HG03175 (cell line): ENCODE data around the gene ZFP90.

Experiments used
- ATAC-seq: cut with Tn5 transposase; IDR thresholded peaks from one replicate; pipeline ENCODE4 v1.9.1; 2021; ENCODE audit warnings: mild to moderate bottlenecking, moderate library complexity; ENCODE audit not compliant: unreplicated experiment

Gene ZFP90

DNA sequence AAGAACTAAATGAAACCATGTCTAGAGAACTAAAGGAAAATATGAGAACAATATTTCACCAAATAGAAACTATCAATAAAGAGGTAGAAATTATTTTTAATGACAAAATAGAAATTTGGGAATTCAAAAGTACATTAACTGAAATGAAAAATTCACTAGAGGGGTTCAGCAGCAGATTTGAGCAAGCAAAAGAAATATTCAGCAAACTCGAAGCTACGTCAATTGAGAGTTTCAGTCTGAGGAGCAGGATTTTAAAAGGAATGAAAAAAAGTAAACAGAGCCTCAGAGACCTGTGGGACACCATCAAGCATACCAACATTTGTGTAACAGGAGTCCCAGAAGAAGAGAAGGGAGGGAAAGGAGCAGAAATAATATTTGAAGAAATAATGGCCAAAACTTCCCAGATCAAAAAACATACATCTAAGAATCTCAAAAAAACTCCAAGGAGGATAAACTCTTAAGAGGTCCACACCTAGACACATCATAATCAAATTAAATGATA is 38.3 kb downstream of the ZFP90 start:
- ATAC-seq: no peak

DNA sequence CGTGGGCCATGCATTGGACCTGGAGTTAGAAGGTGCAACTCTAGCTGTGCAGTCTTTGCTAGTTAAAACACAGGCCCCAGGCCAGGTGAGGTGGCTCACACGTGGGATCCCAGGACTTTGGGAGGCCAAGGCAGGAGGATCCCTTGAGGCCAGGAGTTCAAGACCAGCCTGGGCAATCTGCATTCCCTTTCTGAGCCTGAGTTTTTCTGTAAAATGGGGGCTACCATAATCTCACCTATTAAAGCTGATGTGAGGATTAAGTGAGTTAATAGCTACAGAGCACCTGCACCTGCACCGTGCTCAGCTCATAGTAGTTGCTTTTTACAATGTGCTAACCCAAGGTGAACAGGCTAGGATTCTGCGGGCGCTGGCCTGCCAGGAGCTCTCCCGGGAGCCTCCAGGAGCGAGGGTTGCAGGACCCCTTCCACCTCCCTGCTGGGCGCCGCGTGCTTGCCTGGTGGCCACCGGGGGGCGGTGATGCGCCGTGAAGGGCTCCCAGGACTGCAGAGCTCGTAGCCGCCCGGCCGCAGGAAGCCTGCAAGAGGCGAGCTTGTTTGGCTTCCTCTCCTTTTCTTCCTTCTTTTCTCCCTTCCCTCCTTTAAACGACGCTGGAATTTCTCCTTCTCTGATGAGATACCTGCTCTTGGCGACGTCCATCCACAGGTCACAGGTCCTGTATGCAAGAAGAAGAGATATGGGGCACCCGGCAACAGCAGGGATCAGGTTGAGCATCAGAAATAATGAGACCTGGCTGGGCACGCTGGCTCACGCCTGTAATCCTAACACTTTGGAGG is 51.3 kb downstream of the ZFP90 start:
- no peak for ATAC-seq

DNA sequence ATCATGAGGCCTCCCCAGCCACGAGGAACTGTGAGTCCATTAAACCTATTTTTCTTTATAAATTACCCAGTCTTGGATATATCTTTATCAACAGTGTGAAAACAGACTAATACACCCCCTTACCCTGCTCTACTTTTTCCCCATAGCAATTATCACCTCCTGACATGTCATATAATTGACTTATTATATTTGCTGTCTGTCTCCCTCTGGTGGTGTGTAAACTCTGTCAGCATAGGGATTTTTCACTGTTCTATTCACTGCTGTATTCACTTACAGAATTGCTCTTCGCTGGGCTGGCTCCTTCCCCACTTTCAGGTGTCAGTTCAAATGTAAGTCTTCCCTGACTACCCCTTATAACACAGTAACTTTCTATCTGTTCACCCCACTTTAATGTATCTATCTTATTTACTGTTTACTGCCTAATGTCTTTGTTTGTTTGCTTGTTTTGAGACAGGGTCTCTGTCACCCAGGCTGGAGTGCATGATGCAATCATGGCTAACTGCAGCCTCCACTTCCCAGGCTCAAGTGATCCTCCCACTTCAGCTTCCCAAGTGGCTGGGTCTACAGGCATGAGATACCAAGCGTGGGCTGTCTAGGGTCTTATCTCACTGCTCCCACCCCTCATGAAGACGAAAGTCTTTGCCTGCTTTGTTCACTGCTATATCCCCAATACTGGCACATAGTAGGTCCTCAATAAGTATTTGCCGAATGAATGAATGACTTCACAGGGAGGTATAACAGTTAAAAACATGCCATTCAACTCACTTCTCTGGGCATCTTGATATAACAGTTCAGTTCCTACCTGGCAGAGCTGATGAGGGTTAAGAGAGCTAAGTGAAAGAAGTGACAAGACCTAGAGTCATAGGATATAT is 53.6 kb downstream of the ZFP90 start:
- no peak for ATAC-seq

DNA sequence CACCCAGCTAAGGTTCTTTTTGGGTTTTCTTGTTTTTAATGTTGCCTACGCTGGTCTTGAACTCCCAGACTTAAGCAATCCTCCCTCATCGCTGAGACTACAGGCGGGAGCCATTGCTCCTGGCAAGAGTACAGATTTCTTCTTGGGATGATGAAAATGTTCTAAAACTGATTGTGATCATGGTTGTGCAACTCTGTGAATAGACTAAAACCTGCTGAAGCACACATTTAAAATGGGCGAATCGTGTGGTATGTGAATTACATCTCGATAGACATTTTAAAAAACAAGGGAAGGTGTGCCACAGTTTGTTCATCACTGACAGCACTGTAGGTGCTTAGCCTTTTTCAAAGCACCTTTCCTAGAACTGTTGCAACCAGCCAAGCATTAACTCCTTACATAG is 57.2 kb downstream of the ZFP90 start:
- ATAC-seq: no peak

DNA sequence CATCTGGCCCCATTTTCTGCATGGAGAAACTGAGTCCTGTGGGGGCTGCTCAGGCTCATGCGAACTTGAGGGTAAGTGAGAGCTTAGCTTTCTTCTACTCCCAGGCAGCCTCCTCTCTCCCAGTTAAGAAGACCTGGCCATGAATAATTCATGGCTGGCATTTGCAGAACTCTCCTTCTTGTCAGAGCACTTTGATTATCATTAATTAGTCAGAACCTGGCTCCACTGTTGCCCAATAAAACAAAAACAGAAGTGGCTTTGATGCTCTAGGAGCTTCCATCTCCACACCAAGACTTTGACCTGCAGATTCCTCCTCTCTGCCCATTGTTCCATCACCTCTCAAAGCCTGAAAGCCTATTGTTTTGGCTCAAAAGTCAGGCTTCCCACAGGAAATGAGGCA is 60.5 kb downstream of the ZFP90 start:
- ATAC-seq: no peak

DNA sequence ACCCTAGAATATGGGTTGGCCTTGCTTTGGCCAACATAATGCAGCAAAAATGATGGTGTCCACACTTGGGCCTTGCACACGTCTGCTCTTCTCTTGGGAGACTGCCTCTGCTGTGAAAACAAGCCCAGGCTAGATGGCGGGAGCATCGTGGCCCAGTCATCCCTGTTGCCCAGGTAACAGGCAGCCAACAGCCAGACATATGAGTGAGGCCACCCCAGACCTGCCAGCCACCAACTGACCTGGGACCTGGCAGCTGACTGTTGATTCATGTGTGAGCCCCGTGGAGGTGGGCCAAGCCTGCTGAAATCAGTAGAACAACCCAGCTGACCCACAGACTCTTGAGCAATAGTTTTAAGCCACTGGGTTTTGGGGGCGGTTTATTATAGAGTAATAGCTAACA is 66.7 kb downstream of the ZFP90 start:
- no peak for ATAC-seq

DNA sequence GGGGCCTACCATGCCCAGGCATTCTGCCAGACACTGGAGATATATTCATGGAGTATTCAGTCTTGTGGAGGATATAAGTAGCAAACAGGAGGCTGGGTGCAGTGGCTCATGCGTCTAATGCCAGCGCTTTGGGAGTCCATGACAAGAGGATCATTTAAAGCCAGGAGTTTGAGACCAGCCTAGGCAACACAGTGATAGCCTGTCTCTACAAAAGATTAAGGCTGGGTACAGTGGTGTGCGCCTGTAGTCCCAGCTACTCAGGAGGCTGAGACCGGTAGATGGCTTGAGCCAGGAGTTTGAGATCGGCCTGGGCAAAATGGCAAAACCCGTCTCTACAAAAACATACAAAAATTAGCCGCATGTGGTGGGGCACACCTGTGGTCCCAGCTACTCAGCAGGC is 68.4 kb downstream of the ZFP90 start:
- ATAC-seq: no peak

DNA sequence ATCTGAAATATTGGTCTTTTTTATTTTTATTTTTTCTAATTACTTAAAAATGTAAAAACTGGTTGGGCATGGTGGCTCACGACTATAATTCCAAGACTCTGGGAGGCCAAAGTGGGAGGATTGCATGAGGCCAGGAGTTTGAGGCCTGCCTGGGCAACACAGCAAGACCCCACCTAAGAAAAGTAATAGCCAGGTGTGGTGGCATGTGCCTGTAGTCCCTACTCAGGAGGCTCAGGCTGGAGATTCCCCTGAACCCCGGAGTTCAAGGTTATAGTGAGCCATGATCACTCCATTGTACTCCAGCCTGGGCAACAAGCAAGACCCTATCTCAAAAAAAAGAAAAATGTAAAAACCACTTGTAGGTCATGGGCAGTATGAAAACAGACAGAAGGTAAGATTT is 69.2 kb downstream of the ZFP90 start:
- ATAC-seq: no peak

DNA sequence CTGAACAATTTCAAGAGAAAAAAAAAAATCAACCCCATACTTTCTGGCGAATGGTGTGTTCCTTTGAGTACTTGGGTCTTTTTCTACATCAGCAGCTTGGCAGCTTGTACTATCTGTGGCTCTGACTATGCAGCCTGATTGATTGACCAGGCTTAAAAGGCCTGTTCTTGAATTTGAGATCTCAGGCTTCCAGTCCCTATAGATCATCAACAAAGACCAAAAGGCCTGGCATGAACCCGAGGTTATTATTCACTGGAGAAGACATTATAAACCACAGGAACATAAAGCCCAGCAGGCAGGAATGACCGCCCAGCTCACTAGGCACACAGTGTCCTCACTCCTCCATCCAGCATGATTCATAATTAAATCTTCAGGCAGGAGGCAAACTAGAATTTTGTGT is 73.9 kb downstream of the ZFP90 start:
- no peak for ATAC-seq

DNA sequence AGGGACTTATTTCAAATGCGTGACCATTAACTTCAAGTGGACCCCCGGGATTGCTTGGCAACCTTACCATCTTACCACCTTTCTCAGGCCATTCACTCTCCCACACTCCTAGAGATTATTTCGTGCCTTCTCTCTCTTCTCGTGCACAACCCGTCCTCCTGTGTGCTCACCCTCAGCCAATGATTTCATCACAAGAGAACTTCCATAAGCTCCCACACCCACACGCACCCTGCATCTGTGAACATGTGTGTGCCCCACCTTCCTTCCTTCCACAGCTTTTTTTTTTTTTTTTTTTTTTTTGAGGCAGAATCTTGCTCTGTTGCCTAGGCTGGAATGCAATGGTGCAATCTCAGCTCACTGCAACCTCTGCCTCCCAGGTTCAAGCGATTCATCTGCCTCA is 78.6 kb downstream of the ZFP90 start:
- no peak for ATAC-seq
